Activated T-helper 17 cell treated with anti-CD3 and anti-CD28 coated beads, Interleukin-2, amount 50 U/mL, for 72 hours (primary cell): ENCODE results near the gene FSIP1. TPM values are rescaled to one million over a fixed set of nuclear protein-coding genes. Genes with fewer than 3 reads are reported as not detected.
A peak's percentile ranks its signal among the peaks of the same experiment; 100 is the strongest.

Source experiments
- ATAC-seq: fragments of 150-1000 bp; cut with Tn5 transposase; replicated peaks from 2 replicates; pipeline ENCODE4 v1.10.0; 2021; ENCODE audit warnings: mild to moderate bottlenecking, moderate library complexity
- H3K27ac Mint-ChIP-seq: one replicate; pipeline ENCODE4 v1.8.0; 2022; ENCODE audit warnings: mixed read lengths
- H3K27me3 Mint-ChIP-seq: one replicate; pipeline ENCODE4 v1.8.0; 2022; ENCODE audit warnings: mixed read lengths
- H3K36me3 Mint-ChIP-seq: one replicate; pipeline ENCODE4 v1.8.0; 2022; ENCODE audit warnings: low read depth, mild to moderate bottlenecking, mixed read lengths
- H3K4me1 Mint-ChIP-seq: one replicate; pipeline ENCODE4 v1.8.0; 2022; ENCODE audit warnings: mixed read lengths
- H3K4me3 Mint-ChIP-seq: one replicate; pipeline ENCODE4 v1.8.0; 2022; ENCODE audit warnings: mild to moderate bottlenecking, mixed read lengths
- H3K9me3 Mint-ChIP-seq: one replicate; pipeline ENCODE4 v1.8.0; 2022; ENCODE audit warnings: mixed read lengths
- total RNA-seq, 2 donors: library from RNA; stranded (reverse); gene quantifications; one replicate each; pipeline ENCODE4 v1.2.3, GENCODE V29; 2022

Gene FSIP1
- total RNA-seq, 2 donors from 2014 or later: 0.32 to 0.34 TPM

GRCh38 chr15:39580485-39581241, 202.0 kb downstream of the FSIP1 start, which contains the start of gene THBS1:
Gene THBS1 (plus strand): TSS chr15:39581079. CDS start chr15:39581858, 779 bp downstream.
- no peak within 1 kb of the TSS for H3K27ac Mint-ChIP-seq
- peak within 1 kb of the TSS; percentile 70 for H3K4me3 Mint-ChIP-seq
- H3K4me1 Mint-ChIP-seq: peaks cover 12% of the 10 kb centered on the region
- no peaks in the 10 kb centered on the region for H3K36me3 Mint-ChIP-seq
- H3K9me3 Mint-ChIP-seq: no peaks in the 10 kb centered on the region
- peak; percentile 49 for ATAC-seq
- peaks cover 20% of the 10 kb centered on the region for H3K27me3 Mint-ChIP-seq

DNA sequence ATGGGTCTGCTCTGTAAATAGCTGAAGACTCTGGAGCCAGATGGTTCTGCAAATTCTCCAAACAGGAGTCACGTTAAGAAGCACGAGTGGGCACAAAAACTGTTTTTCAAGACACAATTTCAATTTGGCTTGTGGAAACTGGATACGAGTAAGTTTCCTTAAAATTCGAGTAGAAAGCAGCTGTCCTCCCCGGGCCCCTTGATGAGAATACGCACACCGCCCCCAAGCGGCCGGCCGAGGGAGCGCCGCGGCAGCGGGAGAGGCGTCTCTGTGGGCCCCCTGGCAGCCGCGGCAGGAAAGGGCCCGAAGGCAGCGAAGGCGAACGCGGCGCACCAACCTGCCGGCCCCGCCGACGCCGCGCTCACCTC, 202.5 kb downstream of the FSIP1 start:
- Mint-ChIP-seq H3K4me3 (peak overlapping the region; percentile 70), H3K9me3 (no peaks in the 10 kb centered on the region), H3K27ac (no peak overlapping the region), H3K36me3 (no peaks in the 10 kb centered on the region), H3K27me3 (peaks cover 25% of the 10 kb centered on the region), H3K4me1 (peaks cover 9% of the 10 kb centered on the region)
- ATAC-seq: peak; percentile 89

DNA sequence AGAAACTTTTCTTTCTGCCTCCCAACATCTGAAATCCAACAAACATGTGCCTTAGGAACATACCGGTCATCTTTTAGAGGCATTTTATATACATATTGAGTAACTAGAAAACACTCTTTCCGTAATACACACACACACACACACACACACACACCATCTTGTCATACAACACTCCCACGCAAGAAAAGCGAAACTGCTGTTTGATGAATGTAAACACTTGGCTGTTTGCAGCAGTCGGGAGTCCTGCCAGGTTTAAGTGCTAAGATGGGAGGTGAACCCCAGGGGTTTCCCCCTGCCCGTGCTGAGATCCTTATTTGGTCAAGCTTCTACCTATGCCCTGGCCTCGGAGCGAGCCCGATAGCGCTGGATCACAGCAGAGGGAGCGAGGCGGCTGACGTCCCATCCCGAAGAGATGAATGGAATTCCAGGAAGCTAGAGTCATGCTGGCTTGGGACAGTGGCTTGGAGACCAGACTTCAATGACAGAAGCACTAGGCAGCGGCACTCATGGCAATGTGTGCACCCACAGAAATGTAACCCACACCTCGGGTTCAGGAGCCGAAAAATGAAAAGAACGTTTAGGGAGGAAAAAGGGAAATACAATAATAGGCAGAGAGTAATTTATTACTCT, 203.0 kb downstream of the FSIP1 start:
- Mint-ChIP-seq H3K4me3 (peak overlapping the region; percentile 70), H3K27ac (peak overlapping the region; percentile 22), H3K4me1 (peaks cover 9% of the 10 kb centered on the region), H3K36me3 (no peaks in the 10 kb centered on the region), H3K27me3 (peaks cover 27% of the 10 kb centered on the region), H3K9me3 (no peaks in the 10 kb centered on the region)
- peak; percentile 20 for ATAC-seq

DNA sequence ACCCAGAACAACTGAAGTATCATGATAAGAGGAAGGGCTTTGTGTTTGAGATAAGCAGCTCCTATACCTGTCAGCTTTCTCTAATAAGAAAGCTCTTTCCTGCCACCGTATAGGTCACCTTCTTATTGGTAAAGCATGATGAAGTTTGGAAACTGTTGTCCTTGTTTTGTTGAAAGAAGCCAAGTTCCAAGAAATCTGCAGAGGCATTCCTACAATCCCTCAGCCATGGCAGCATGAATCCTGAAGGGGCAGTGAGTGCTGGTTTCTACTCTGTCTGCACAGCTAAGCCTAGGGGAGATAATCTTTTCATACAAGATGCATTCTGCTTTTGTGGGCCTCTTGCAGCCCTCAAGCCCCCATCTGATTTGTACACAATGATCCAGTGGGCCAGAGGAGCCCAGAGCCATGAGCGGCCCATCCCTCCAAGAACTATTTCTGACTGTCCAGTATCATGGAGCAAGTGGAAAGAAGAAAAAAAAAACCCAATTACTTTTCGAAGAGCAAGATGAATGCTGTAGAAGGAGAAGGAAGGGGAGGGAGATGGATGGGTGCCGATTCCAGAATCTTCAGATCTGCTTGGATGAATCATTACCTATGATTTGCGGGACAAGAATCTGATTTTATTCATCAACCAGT, 203.7 kb downstream of the FSIP1 start:
- ATAC-seq: no peak
- Mint-ChIP-seq H3K36me3 (no peaks in the 10 kb centered on the region), H3K4me3 (peak overlapping the region; percentile 70), H3K27ac (peak overlapping the region; percentile 22), H3K9me3 (no peaks in the 10 kb centered on the region), H3K27me3 (peaks cover 27% of the 10 kb centered on the region), H3K4me1 (peaks cover 9% of the 10 kb centered on the region)

- H3K4me1 Mint-ChIP-seq: peaks cover 5% of the 10 kb centered on the region
Observed at GRCh38 chr15:39575180-39575579, 207.5 kb downstream of the FSIP1 start.

DNA sequence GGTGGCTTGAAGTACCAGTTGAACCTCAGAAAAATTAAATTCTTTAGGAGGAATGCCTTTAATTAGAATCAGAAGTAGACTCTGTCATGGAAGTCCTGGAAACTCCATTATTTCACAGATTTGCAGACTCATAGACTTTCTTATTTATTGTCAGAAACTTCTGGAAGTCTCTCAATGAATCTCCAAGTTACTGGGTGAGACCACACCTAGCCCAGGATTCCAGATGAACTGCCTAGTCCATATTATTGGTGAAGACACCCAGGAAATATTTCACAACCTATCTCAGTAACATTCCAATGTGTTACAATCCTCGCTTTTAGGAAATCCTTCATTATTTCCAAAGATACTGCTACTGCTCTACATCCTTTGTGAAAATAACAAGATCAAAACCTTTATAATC, 208.2 kb downstream of the FSIP1 start:
- H3K27me3 Mint-ChIP-seq: peaks cover 45% of the 10 kb centered on the region
- no peak overlapping the region for H3K27ac Mint-ChIP-seq
- no peak for ATAC-seq
- H3K36me3 Mint-ChIP-seq: no peaks in the 10 kb centered on the region
- no peaks in the 10 kb centered on the region for H3K9me3 Mint-ChIP-seq
- H3K4me1 Mint-ChIP-seq: no peaks in the 10 kb centered on the region
- H3K4me3 Mint-ChIP-seq: no peak overlapping the region

More at GRCh38 chr15:39575180-39575579, 207.5 kb downstream of the FSIP1 start:
- Mint-ChIP-seq H3K27me3 (peaks cover 43% of the 10 kb centered on the region), H3K27ac (no peak overlapping the region), H3K4me3 (no peak overlapping the region), H3K9me3 (no peaks in the 10 kb centered on the region), H3K36me3 (no peaks in the 10 kb centered on the region)
- ATAC-seq: no peak

DNA sequence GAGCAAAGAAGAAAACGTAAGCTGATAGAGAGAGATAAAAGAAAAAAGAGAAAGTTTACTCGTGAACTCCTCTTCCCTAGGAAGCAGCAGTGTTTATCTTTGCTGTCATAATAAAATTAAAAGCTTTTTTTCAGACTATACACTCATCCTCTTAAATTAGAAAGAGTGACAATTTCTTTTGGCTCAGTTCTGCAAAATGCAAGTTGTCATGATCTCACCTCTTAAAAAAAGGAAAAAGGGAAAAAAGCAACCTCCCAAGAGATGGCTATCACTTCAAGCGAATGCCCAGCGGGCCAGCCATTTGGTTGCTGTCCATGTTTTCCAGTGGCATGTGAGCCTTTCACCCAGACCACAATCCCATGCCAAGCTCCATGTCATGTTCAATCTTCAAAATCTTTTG, 208.8 kb downstream of the FSIP1 start:
- H3K4me3 Mint-ChIP-seq: no peak overlapping the region
- no peak for ATAC-seq
- H3K27me3 Mint-ChIP-seq: peaks cover 46% of the 10 kb centered on the region
- no peaks in the 10 kb centered on the region for H3K9me3 Mint-ChIP-seq
- no peak overlapping the region for H3K27ac Mint-ChIP-seq
- H3K36me3 Mint-ChIP-seq: no peaks in the 10 kb centered on the region
- no peaks in the 10 kb centered on the region for H3K4me1 Mint-ChIP-seq

DNA sequence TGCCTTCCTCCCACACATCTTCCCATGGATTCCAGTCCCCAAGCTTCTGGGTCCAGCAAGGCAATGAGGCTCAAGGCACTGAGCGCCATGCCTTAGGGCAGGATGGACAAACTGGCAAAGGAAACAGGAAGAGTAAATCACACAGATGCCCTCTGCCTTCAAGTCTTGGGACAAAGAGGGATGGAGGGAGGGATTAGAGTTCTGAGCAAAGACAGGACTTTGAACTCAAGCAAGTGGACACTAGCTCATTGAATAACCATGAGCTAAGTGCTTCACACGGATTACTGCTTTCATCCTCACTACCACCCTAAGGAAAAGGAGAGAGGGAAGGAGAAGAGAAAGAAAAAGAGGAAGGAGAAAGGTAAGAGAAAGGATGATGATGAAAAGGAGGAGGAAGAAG, 209.4 kb downstream of the FSIP1 start:
- Mint-ChIP-seq H3K27ac (no peak overlapping the region), H3K27me3 (peaks cover 46% of the 10 kb centered on the region), H3K9me3 (no peaks in the 10 kb centered on the region), H3K36me3 (no peaks in the 10 kb centered on the region), H3K4me3 (no peak overlapping the region), H3K4me1 (no peaks in the 10 kb centered on the region)
- ATAC-seq: no peak

DNA sequence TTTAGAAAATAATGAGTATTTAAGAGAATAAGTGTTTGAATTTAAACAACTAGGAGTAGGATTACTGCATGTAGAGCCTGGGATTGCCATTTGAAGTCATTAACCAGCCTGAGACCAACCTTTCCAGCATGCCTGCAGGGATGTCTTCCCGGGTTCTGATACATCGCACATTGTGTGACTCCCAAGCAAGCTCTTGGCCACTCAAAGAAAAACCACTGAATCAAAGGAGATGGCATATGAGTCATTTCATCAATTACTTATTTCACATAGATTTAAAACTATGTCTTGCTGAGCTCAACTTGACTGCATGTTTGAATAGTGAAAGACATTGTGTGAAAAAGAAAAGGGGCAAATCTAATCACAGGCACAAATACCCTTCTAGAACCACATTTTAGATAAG, 216.8 kb downstream of the FSIP1 start:
- H3K4me1 Mint-ChIP-seq: no peaks in the 10 kb centered on the region
- no peak overlapping the region for H3K4me3 Mint-ChIP-seq
- no peaks in the 10 kb centered on the region for H3K36me3 Mint-ChIP-seq
- peaks cover 15% of the 10 kb centered on the region for H3K27me3 Mint-ChIP-seq
- ATAC-seq: no peak
- no peaks in the 10 kb centered on the region for H3K9me3 Mint-ChIP-seq
- H3K27ac Mint-ChIP-seq: no peak overlapping the region

GRCh38 chr15:39564972-39565665, 217.5 kb downstream of the FSIP1 start:
- Mint-ChIP-seq H3K27ac (no peak overlapping the region), H3K9me3 (no peaks in the 10 kb centered on the region), H3K27me3 (peaks cover 9% of the 10 kb centered on the region), H3K4me1 (no peaks in the 10 kb centered on the region), H3K36me3 (no peaks in the 10 kb centered on the region), H3K4me3 (no peak overlapping the region)
- no peak for ATAC-seq

DNA sequence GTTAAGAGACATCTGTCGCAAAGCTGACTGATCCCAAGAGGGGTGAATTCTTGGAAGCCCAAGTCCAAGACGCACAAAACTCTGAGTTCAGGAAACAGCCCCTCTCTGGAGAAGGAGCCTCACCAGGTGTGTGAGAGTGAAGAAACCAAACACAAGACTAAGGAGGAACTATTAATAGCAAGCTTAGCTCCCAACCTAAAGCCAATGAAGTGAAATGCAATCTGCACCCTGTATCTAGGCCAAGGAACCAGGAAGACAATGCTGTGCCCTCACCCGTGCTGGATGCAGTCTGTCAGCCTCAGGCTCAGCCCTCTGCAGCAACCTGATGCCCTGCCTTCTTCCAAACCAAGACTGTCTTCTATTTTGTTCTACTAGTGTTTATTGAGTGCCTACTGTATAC, 224.2 kb downstream of the FSIP1 start:
- ATAC-seq: no peak
- no peak overlapping the region for H3K27ac Mint-ChIP-seq
- no peaks in the 10 kb centered on the region for H3K36me3 Mint-ChIP-seq
- H3K4me3 Mint-ChIP-seq: no peak overlapping the region
- peaks cover 3% of the 10 kb centered on the region for H3K27me3 Mint-ChIP-seq
- no peaks in the 10 kb centered on the region for H3K9me3 Mint-ChIP-seq
- no peaks in the 10 kb centered on the region for H3K4me1 Mint-ChIP-seq

GRCh38 chr15:39556461-39556860, 226.2 kb downstream of the FSIP1 start:
- no peak for ATAC-seq
- Mint-ChIP-seq H3K4me3 (no peak overlapping the region), H3K27ac (no peak overlapping the region), H3K9me3 (no peaks in the 10 kb centered on the region), H3K36me3 (no peaks in the 10 kb centered on the region), H3K4me1 (no peaks in the 10 kb centered on the region), H3K27me3 (no peaks in the 10 kb centered on the region)

- Mint-ChIP-seq H3K27me3 (no peaks in the 10 kb centered on the region), H3K4me3 (no peak overlapping the region), H3K27ac (no peak overlapping the region), H3K9me3 (no peaks in the 10 kb centered on the region), H3K4me1 (no peaks in the 10 kb centered on the region), H3K36me3 (no peaks in the 10 kb centered on the region)
- ATAC-seq: no peak
Observed at GRCh38 chr15:39555885-39556284, 226.8 kb downstream of the FSIP1 start.

DNA sequence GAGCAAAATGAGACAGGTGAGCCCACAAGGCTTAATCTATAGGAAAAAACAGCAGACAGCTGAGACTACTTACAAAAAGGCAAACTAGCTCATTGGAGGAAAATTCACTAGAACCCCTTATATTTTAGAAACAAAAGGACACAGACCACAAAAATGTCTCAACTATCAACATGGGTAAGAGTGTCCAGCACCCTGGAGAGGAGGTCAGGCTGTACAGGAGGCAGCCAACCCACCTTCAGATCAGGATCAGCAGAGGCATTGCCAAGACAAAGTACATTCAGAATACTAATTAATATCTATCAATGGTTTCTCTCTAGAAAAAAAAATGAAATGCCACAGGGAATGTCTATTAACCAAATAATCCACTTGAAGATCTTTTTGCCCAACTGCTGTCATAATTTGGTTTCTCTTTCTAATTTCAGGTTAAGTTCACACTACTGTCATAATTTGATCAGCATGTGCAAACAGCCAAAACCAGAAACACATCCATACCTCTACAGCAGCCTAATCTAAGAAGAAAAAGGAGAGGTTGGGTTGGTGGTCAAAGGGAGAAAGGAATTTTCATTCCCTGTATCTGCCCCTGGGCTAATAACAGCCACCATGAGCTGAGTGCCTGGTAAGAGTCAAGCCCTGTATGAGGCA, 227.8 kb downstream of the FSIP1 start:
- no peak overlapping the region for H3K4me3 Mint-ChIP-seq
- no peaks in the 10 kb centered on the region for H3K27me3 Mint-ChIP-seq
- no peak overlapping the region for H3K27ac Mint-ChIP-seq
- no peaks in the 10 kb centered on the region for H3K36me3 Mint-ChIP-seq
- no peaks in the 10 kb centered on the region for H3K9me3 Mint-ChIP-seq
- no peak for ATAC-seq
- no peaks in the 10 kb centered on the region for H3K4me1 Mint-ChIP-seq
